H1 (cell line): Measurements from ENCODE around the gene C12orf56.
"Not testable (repeated sequence)": the region's sequence is repeated elsewhere in the genome, so short reads cannot be mapped to it uniquely, and the experiment has no call there.

Source experiments
- BRCA1 ChIP-seq: IDR thresholded peaks from 2 replicates; pipeline ENCODE4 v1.6.1; 2012; ENCODE audit warnings: low read depth, low read length, improper control_type of control experiment
- CHD2 ChIP-seq: IDR thresholded peaks from 2 replicates; pipeline ENCODE4 v1.6.1; 2012; ENCODE audit warnings: low read length, improper control_type of control experiment
- CTCF ChIP-seq, 3 experiments: IDR thresholded peaks; 1 replicate in 2 of 3; 2 replicates in 1 of 3; pipeline versions ENCODE4 v1.5.1 to v1.6.1; 2011; ENCODE audit warnings: low read length in 3 of 3, mild to moderate bottlenecking in 3 of 3, inconsistent platforms in 2 of 3, low read depth in 1 of 3, moderate library complexity in 1 of 3; ENCODE audit not compliant: insufficient read depth in 1 of 3; ENCODE audit errors: control extremely low read depth in 1 of 3
- EP300 ChIP-seq, 2 experiments: IDR thresholded peaks; 1 replicate in 1 of 2; 2 replicates in 1 of 2; pipeline ENCODE4 v1.6.1; 2011 to 2012; ENCODE audit warnings: low read depth in 2 of 2, low read length in 2 of 2, mild to moderate bottlenecking in 2 of 2, borderline replicate concordance in 1 of 2, inconsistent platforms in 1 of 2, moderate library complexity in 1 of 2
- HDAC6 ChIP-seq: IDR thresholded peaks from one replicate; pipeline ENCODE4 v1.7.1; 2012; ENCODE audit warnings: low read depth, mild to moderate bottlenecking, inconsistent platforms, low read length, moderate library complexity
- JUND ChIP-seq: IDR thresholded peaks from 2 replicates; pipeline ENCODE4 v1.6.1; 2011; ENCODE audit warnings: mild to moderate bottlenecking, improper control_type of control experiment, low read length
- MAFK ChIP-seq: IDR thresholded peaks from 2 replicates; pipeline ENCODE4 v1.6.1; 2012; ENCODE audit warnings: low read depth, mild to moderate bottlenecking, improper control_type of control experiment, low read length
- MAX ChIP-seq: IDR thresholded peaks from 2 replicates; pipeline ENCODE4 v1.6.1; 2012; ENCODE audit warnings: inconsistent platforms
- POLR2A ChIP-seq, 2 experiments: IDR thresholded peaks; 1 replicate in 1 of 2; 2 replicates in 1 of 2; pipeline ENCODE4 v1.6.1; 2011; ENCODE audit warnings: low read depth in 2 of 2, low read length in 2 of 2, mild to moderate bottlenecking in 2 of 2; ENCODE audit errors: control extremely low read depth in 1 of 2
- POLR2AphosphoS5 ChIP-seq: IDR thresholded peaks from 2 replicates; pipeline ENCODE4 v1.6.1; 2011; ENCODE audit warnings: low read depth, low read length
- RBBP5 ChIP-seq: IDR thresholded peaks from 2 replicates; pipeline ENCODE4 v1.7.1; 2012; ENCODE audit warnings: low read depth, mild to moderate bottlenecking, inconsistent platforms, low read length, moderate library complexity, borderline replicate concordance

- TF ChIP-seq BRCA1; CTCF (IDR thresholded peaks at IDR 0.05; ENCODE audit: control extremely low read depth in 1 of 3, insufficient read depth in 1 of 3, low read depth in 1 of 3, low read length in 3 of 3); CHD2; MAFK; HDAC6; EP300 (IDR thresholded peaks at IDR 0.05; ENCODE audit: borderline replicate concordance in 1 of 2, low read depth in 2 of 2, low read length in 2 of 2); POLR2A (IDR thresholded peaks at IDR 0.05; ENCODE audit: control extremely low read depth in 1 of 2, low read depth in 2 of 2, low read length in 2 of 2); POLR2AphosphoS5; MAX; JUND; RBBP5: not testable (repeated sequence)
These were observed 34.3 kb downstream of the C12orf56 start for GRCh38 chr12:64356209-64356608.
